Endothelial cell of umbilical vein (primary cell): ENCODE data around the gene SPOUT1. TPM values are rescaled to one million over a fixed set of nuclear protein-coding genes. Genes with fewer than 3 reads are reported as not detected.
"Not testable (repeated sequence)": the region's sequence is repeated elsewhere in the genome, so short reads cannot be mapped to it uniquely, and the experiment has no call there.

Experiments
- BruUV-seq: library from RNA; stranded (reverse); fragments of 400-500 nt; replicated peaks from 2 replicates; lab custom pipeline; 2021; lab: Mats Ljungman, UMichigan
- CTCF ChIA-PET: fragments of 300-600, 350-600 bp; sonication (Branson Sonifier 250); formaldehyde crosslinking; loops from one replicate; lab custom pipeline; 2021; ENCODE audit warnings: antibody characterized with exemption, inconsistent platforms; lab: Charles Lee
- POLR2A ChIA-PET: fragments of 300-600, 350-600 bp; sonication (Branson Sonifier 250); formaldehyde crosslinking; loops from one replicate; lab custom pipeline; 2021; ENCODE audit warnings: antibody characterized with exemption, inconsistent platforms; lab: Charles Lee
- DNase-seq: peaks from one replicate; pipeline ENCODE4 v3.0.0-alpha.2; 2011; ENCODE audit warnings: low read depth, low spot score
- FAIRE-seq: peaks from 2 replicates; lab custom pipeline; 2011; peaks lifted over from hg19 to GRCh38; lab: Jason Lieb, UNC
- H2AFZ ChIP-seq: 2 replicates; pipeline ENCODE4 v1.6.0; 2012; ENCODE audit warnings: low read depth, low read length, control low read depth, inconsistent platforms
- H3K27ac ChIP-seq: 2 replicates; pipeline ENCODE4 v1.5.1; 2011; ENCODE audit warnings: low read depth, mild to moderate bottlenecking, control low read depth, low read length, moderate library complexity; ENCODE audit not compliant: insufficient read depth
- H3K27me3 ChIP-seq, 2 experiments: 2 replicates each; pipeline versions ENCODE4 v1.6.0 to v1.6.1; 2011; ENCODE audit warnings: low read length in 2 of 2, mixed read lengths in 1 of 2; ENCODE audit not compliant: control insufficient read depth in 2 of 2, insufficient read depth in 2 of 2
- H3K36me3 ChIP-seq, 2 experiments: 2 replicates in 1 of 2; 3 replicates in 1 of 2; pipeline ENCODE4 v1.5.1; 2011; ENCODE audit warnings: low read length in 2 of 2, mild to moderate bottlenecking in 1 of 2, moderate library complexity in 1 of 2; ENCODE audit not compliant: control insufficient read depth in 2 of 2, insufficient read depth in 2 of 2; ENCODE audit errors: extremely low read depth in 1 of 2
- H3K4me1 ChIP-seq: 3 replicates; pipeline ENCODE4 v1.5.1; 2011; ENCODE audit warnings: mild to moderate bottlenecking, low read length; ENCODE audit not compliant: control insufficient read depth, insufficient read depth; ENCODE audit errors: extremely low read depth
- H3K4me2 ChIP-seq: 2 replicates; pipeline ENCODE4 v1.6.1; 2011; ENCODE audit warnings: low read length, control low read depth, mixed read lengths; ENCODE audit not compliant: insufficient read depth
- H3K4me3 ChIP-seq, 3 experiments: fragments of 200-600 bp in 1 of 3; sonication (generic), shearing (Covaris generic) in 1 of 3; replicated peaks in 1 of 3; 2 replicates each; pipeline ENCODE4 v1.5.1; 2011 to 2016; ENCODE audit warnings: control low read depth in 3 of 3, low read length in 3 of 3, mild to moderate bottlenecking in 2 of 3, inconsistent platforms in 1 of 3, low read depth in 1 of 3, moderate library complexity in 1 of 3; ENCODE audit not compliant: insufficient read depth in 1 of 3
- H3K79me2 ChIP-seq: 2 replicates; pipeline ENCODE4 v1.6.0; 2012; ENCODE audit warnings: low read length, inconsistent platforms; ENCODE audit not compliant: control insufficient read depth, insufficient read depth
- H3K9ac ChIP-seq: replicated peaks from 2 replicates; pipeline ENCODE3; 2011; ENCODE audit warnings: low read length, control low read depth; ENCODE audit not compliant: insufficient read depth; ENCODE audit errors: extremely low read depth
- H3K9me1 ChIP-seq: replicated peaks from 3 replicates; pipeline ENCODE4 v1.6.0; 2011; ENCODE audit warnings: mild to moderate bottlenecking, low read length; ENCODE audit not compliant: control insufficient read depth, insufficient read depth; ENCODE audit errors: extremely low read depth
- H3K9me3 ChIP-seq: replicated peaks from 2 replicates; pipeline ENCODE4 v1.5.1; 2012; ENCODE audit warnings: low read length, inconsistent platforms; ENCODE audit not compliant: control insufficient read depth, insufficient read depth
- H4K20me1 ChIP-seq: replicated peaks from 2 replicates; pipeline ENCODE3; 2011; ENCODE audit warnings: mild to moderate bottlenecking, low read length; ENCODE audit not compliant: control insufficient read depth, insufficient read depth; ENCODE audit errors: extremely low read depth
- EZH2 ChIP-seq: IDR thresholded peaks from 2 replicates; pipeline ENCODE4 v1.6.1; 2012; ENCODE audit warnings: borderline replicate concordance, low read depth, mild to moderate bottlenecking, moderate library complexity, low read length, inconsistent platforms; ENCODE audit not compliant: severe bottlenecking
- FOS ChIP-seq: IDR thresholded peaks from 2 replicates; pipeline ENCODE4 v1.6.1; 2011; ENCODE audit warnings: mild to moderate bottlenecking, low read length, moderate library complexity, borderline replicate concordance; ENCODE audit not compliant: insufficient read depth
- GATA2 ChIP-seq: IDR thresholded peaks from 2 replicates; pipeline ENCODE4 v1.7.0; 2011; ENCODE audit warnings: low read depth, mild to moderate bottlenecking, moderate library complexity, mixed read lengths, low read length; ENCODE audit not compliant: insufficient read length, insufficient read depth
- JUN ChIP-seq: IDR thresholded peaks from 2 replicates; pipeline ENCODE4 v1.6.1; 2011; ENCODE audit warnings: borderline replicate concordance, low read depth; ENCODE audit not compliant: insufficient read length, insufficient read depth
- POLR2A ChIP-seq: IDR thresholded peaks from 2 replicates; pipeline ENCODE4 v1.6.1; 2012; ENCODE audit warnings: low read depth, mild to moderate bottlenecking, control low read depth, low read length
- POLR2AphosphoS5 ChIP-seq: IDR thresholded peaks from 2 replicates; pipeline ENCODE4 v1.6.1; 2012; ENCODE audit warnings: low read depth, mild to moderate bottlenecking, control low read depth, low read length, moderate library complexity; ENCODE audit not compliant: insufficient read depth
- dilution Hi-C: fragments of 300-500 bp; cut with MboI; formaldehyde crosslinking; loops from one replicate; pipeline ENCODE4 v1.15.0; 2019; ENCODE audit warnings: low sequenced_read_pairs; ENCODE audit not compliant: extremely low pct_ligation_motif_present
- intact Hi-C: fragments of 100-400 bp; cut with micrococcal nuclease; formaldehyde crosslinking; loops from one replicate; pipeline ENCODE4 v1.10.0; 2022
- polyA plus RNA-seq, 4 experiments: library from polyadenylated mRNA; depleted of rRNA in 3 of 4; stranded (reverse) in 3 of 4; unstranded in 1 of 4; fragments of >200 nt; gene quantifications; 2 replicates each; pipeline versions ENCODE4 v1.2.1 to v1.2.3, GENCODE V29; 2011 to 2012; ENCODE audit warnings: missing spikeins in 1 of 4
- total RNA-seq: library from RNA; stranded (reverse); gene quantifications from 2 replicates; pipeline ENCODE4 v1.2.3, GENCODE V29; 2021
- TF ChIP-seq, protein P1 (sequence below): IDR thresholded peaks from 2 replicates; pipeline ENCODE4 v1.6.1; 2011; ENCODE audit not compliant: insufficient read depth, insufficient read length

SPOUT1 gene
- total and polyA plus RNA-seq, 2 donors (not counting 3 experiments of a cell fraction or from before 2014, with no cell fraction given) = 50.4 to 51.6 TPM

DNA sequence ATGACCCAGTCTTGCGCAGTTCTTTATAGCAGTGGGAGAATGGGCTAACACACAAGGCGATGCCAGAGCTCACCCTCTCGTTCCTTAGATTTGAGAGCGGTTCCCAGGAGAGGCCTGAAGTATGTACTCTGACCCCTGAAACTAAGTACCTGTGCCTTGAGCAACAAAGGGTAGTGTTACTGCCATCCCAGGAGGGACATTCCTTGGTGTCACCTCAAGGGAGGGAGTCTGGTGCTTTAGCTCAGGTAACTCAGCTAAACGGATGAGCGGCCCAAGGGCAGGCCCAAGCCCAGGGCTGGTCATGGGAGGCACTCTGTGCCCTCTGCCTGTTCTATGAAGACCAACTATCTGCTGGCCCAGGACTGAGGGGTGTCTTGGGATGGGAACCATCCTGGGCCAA, 31.9 kb upstream of the SPOUT1 start:
- no peaks in the 10 kb centered on the region for H3K9me1 ChIP-seq
- no peaks in the 10 kb centered on the region for H3K79me2 ChIP-seq
- H3K9ac ChIP-seq = no peak overlapping the region
- POLR2A ChIA-PET = no interaction called here
- H4K20me1 ChIP-seq = no peaks in the 10 kb centered on the region
- H2AFZ ChIP-seq = no peak overlapping the region
- no peak overlapping the region for H3K4me3 ChIP-seq
- FAIRE-seq = no peak
- CTCF ChIA-PET = interaction anchor here (0.6 to 8.9 kb wide), 7 partner anchors 9 to 76 kb away, joined by 3 to 146 read pairs (median 4); no protein-coding TSS in a partner anchor
- TF ChIP-seq POLR2A = no peak
- TF ChIP-seq GATA2 = no peak
- no peak for TF ChIP-seq EZH2
- TF ChIP-seq, protein P1, sequence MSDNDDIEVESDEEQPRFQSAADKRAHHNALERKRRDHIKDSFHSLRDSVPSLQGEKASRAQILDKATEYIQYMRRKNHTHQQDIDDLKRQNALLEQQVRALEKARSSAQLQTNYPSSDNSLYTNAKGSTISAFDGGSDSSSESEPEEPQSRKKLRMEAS = no peak
- no peak for TF ChIP-seq JUN
- TF ChIP-seq POLR2AphosphoS5 = no peak
- TF ChIP-seq FOS = no peak
- H3K27me3 ChIP-seq = no peaks in the 10 kb centered on the region
- no TSS peak for BruUV-seq
- intact Hi-C loops (loop anchor here (5.0 kb wide), 1 partner anchor 146 kb away; no protein-coding TSS in a partner anchor), dilution Hi-C loops (no loop called here)
- DNase-seq = no peak
- H3K36me3 ChIP-seq = no peaks in the 10 kb centered on the region
- no peak overlapping the region for H3K4me2 ChIP-seq
- H3K9me3 ChIP-seq = no peaks in the 10 kb centered on the region
- no peaks in the 10 kb centered on the region for H3K4me1 ChIP-seq
- H3K27ac ChIP-seq = no peak overlapping the region

DNA sequence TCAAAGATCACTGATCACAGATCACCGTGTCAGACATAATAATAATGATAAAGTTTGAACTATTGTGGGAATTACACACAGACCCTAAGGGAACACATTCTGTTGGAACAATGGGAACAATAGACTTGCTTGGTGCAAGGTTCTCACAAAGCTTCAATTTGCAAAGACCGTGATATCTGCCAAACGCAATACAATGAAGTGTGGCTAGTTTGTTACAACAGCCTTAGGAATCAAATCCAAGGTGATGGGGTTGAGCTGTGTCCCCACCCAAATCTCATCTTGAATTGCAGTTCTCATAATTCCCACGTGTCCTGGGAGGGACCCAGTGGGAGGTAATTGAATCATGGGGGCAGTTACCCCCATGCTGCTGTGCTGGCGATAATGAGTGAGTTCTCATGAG, 31.3 kb upstream of the SPOUT1 start:
- Histone ChIP-seq H3K9ac (no peak overlapping the region), H3K4me1 (no peaks in the 10 kb centered on the region), H3K4me3 (no peak overlapping the region), H3K27me3 (no peaks in the 10 kb centered on the region), H4K20me1 (no peaks in the 10 kb centered on the region), H3K36me3 (no peaks in the 10 kb centered on the region), H2AFZ (no peak overlapping the region), H3K9me1 (no peaks in the 10 kb centered on the region), H3K79me2 (no peaks in the 10 kb centered on the region), H3K9me3 (no peaks in the 10 kb centered on the region), H3K4me2 (no peak overlapping the region), H3K27ac (no peak overlapping the region)
- POLR2A ChIA-PET = no interaction called here
- dilution Hi-C loops (no loop called here), intact Hi-C loops (loop anchor here (5.0 kb wide), 1 partner anchor 146 kb away; no protein-coding TSS in a partner anchor)
- FAIRE-seq (no peak), DNase-seq (no peak)
- no TSS peak for BruUV-seq
- no peak for TF ChIP-seq FOS
- CTCF ChIA-PET = interaction anchor here (1.5 to 8.9 kb wide), 2 partner anchors 66 to 73 kb away, joined by 3 to 146 read pairs; no protein-coding TSS in a partner anchor

DNA sequence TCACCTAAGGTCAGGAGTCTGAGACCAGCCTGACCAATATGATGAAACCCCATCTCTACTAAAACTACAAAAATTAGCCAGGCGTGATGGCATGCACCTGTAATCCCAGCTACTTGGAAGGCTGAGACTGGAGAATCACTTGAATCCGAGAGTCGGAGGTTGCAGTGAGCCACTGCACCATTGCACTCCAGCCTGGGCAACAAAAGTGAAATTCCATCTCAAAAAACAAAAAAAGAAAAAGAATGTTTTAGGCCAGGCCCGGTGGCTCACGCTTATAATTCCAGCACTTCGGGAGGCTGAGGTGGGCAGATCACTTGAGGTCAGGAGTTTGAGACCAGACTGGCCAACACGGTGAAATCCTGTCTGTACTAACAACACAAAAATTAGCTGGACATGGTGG, 28.9 kb upstream of the SPOUT1 start:
- DNase-seq, H4K20me1 ChIP-seq, H3K9me1 ChIP-seq, H3K9me3 ChIP-seq, H3K9ac ChIP-seq, H2AFZ ChIP-seq, H3K27me3 ChIP-seq, H3K27ac ChIP-seq, H3K4me1 ChIP-seq, POLR2A ChIA-PET, BruUV-seq, dilution Hi-C loops, H3K79me2 ChIP-seq, H3K36me3 ChIP-seq, FAIRE-seq, H3K4me2 ChIP-seq, H3K4me3 ChIP-seq, intact Hi-C loops: not testable (repeated sequence)
- CTCF ChIA-PET = interaction anchor here (1.1 to 1.9 kb wide), 3 partner anchors 10 to 70 kb away, joined by 3 to 7 read pairs (median 5); no protein-coding TSS in a partner anchor
